ENCODE data around the gene MCRIP2.

Gene MCRIP2

DNA sequence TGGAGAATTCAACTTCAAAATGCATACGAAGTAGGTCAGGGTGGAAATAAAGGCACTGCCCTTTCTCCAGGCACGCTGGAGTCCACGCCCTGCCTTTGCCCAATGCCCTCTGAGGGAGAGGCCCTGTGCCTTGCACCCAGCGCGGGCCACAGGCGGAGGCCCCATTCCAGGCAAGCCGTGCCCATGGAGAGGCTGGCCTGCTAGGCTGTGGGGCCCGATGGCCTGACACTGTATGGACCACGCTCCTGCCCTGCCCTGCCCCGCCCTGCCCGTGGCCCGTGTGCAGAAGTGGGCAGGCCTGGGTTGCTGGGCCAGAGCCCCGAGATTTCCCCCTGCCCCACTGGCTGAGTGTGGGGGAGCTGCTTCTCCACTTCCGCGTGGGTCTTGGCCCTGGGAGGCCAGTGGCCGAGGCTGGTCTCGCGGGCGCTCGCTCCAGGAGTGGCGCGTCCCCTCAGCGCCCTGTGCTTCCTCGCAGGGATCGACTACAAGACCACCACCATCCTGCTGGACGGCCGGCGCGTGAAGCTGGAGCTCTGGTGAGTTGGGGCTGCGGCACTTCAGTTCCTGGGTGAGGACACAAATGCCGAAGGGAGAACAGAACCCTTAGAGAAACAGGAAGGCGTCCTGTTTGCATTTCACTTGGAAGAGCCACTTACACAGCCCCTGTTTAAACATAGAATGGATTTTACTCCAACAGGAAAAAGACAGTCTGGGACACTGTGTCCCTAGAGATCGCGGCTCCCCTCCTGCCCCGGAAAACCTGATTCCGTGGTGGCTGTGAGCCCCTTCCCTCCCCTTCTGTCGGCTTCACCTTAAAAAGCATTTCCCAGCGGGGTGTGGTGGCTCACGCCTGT is 24.7 kb upstream of the MCRIP2 start:
- DNase-seq (ENCODE audit: low read depth): no peak
- in situ Hi-C loops (cut with HindIII; ENCODE audit: low sequenced_read_pairs): no loop called here
- TF ChIP-seq, protein P1, sequence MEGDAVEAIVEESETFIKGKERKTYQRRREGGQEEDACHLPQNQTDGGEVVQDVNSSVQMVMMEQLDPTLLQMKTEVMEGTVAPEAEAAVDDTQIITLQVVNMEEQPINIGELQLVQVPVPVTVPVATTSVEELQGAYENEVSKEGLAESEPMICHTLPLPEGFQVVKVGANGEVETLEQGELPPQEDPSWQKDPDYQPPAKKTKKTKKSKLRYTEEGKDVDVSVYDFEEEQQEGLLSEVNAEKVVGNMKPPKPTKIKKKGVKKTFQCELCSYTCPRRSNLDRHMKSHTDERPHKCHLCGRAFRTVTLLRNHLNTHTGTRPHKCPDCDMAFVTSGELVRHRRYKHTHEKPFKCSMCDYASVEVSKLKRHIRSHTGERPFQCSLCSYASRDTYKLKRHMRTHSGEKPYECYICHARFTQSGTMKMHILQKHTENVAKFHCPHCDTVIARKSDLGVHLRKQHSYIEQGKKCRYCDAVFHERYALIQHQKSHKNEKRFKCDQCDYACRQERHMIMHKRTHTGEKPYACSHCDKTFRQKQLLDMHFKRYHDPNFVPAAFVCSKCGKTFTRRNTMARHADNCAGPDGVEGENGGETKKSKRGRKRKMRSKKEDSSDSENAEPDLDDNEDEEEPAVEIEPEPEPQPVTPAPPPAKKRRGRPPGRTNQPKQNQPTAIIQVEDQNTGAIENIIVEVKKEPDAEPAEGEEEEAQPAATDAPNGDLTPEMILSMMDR (IDR thresholded peaks at IDR 0.05; ENCODE audit: low read depth, low read length, missing control alignments): no peak
- no peak overlapping the region for H3K4me3 ChIP-seq (ENCODE audit: low read depth, low read length)

DNA sequence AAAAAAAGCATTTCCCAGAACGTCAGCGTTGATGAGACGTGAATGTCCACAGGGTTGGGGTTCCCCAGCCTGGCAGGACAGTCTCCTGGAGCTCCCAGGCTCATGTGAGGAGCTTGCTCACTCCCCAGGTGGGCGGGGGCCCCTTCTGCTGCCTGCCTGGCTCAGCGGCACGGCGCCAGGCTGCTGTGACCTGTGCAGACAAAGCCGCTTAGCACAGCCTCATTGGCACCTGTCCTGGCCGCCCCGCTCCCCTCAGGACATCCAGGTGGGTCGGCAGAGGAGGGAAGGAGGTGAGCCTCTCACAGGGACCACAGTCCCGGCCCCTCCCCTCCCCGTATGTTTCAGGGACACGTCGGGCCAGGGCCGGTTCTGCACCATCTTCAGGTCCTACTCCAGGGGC is 23.8 kb upstream of the MCRIP2 start:
- in situ Hi-C loops (cut with HindIII; ENCODE audit: low sequenced_read_pairs): no loop called here
- no peak for DNase-seq (ENCODE audit: low read depth)
- no peak overlapping the region for H3K4me3 ChIP-seq (ENCODE audit: low read depth, low read length)
- TF ChIP-seq, protein P1 (IDR thresholded peaks at IDR 0.05; ENCODE audit: low read depth, low read length, missing control alignments): no peak

DNA sequence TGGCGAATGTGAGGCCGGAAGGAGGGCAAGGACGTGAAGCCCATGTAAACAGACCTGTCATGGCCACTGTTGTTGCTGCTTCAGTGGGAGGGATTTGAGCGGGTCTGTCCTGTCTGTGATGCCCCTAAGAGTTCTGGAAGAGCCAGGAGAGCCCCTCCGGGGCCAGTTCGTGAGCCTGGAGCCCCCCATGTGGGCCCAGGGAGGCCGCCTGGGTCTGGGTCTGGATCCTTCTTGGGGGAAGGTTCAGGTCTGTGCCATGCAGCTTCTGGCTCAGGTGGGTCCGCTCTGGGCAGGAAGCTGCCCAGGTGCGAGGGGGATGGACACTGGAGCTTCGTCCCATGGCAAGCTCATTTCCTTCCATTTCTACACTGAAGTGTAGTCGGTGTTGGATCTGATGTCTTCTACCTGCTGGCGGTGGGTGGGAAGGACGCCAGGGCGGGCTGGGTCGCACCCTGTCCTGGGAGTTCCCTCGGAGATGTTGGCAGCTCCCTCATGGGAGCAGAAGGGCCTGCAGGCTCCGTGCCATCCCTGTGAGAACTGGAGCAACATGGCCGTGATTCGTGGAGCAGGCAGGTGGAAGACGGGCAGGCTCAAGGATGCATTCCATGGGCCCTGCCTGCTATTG is 22.0 kb upstream of the MCRIP2 start:
- no peak for DNase-seq (ENCODE audit: low read depth)
- no peak overlapping the region for H3K4me3 ChIP-seq (ENCODE audit: low read depth, low read length)
- TF ChIP-seq, protein P1 (IDR thresholded peaks at IDR 0.05; ENCODE audit: low read depth, low read length, missing control alignments): no peak
- in situ Hi-C loops (cut with HindIII; ENCODE audit: low sequenced_read_pairs): no loop called here

DNA sequence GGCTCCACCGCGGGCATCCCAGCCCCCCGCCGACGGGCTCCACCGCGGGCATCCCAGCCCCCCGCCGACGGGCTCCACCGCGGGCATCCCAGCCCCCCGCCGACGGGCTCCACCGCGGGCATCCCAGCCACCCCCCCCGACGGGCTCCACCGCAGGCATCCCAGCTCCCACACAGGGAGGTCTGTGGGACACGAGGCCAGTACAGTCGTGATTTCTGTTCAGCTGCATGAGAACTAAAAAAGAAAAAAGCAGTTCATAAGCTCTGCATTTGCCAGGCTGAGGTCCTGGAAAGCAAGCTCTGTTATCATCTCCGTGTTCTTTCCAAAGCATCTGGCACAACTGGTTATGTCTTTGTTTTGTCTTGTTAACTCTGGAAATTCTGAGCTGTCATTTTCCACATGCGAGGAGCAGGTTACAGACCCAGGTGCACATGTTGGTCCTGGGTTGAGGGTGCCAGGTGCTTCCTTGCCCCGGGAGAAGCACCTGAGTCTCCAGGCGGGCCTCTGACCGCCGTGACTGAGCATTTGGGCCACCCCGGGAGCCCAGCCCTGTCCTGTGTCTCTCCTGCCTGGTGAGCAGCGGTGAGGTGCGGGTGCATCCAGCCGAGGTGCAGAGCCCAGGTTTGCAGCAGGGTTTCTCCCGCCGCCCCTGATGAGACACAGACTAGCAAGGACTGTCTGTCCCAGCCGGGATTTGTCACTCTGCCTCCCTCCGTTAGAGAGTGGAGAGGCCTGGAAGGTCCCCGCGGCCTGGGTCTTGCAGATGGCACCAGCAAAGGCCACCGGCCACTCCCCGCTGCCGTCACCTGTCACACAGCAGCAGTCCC is 20.7 kb upstream of the MCRIP2 start:
- no peak for DNase-seq (ENCODE audit: low read depth)
- in situ Hi-C loops (cut with HindIII; ENCODE audit: low sequenced_read_pairs): no loop called here
- TF ChIP-seq, protein P1 (IDR thresholded peaks at IDR 0.05; ENCODE audit: low read depth, low read length, missing control alignments): no peak
- H3K4me3 ChIP-seq (ENCODE audit: low read depth, low read length): no peak overlapping the region

DNA sequence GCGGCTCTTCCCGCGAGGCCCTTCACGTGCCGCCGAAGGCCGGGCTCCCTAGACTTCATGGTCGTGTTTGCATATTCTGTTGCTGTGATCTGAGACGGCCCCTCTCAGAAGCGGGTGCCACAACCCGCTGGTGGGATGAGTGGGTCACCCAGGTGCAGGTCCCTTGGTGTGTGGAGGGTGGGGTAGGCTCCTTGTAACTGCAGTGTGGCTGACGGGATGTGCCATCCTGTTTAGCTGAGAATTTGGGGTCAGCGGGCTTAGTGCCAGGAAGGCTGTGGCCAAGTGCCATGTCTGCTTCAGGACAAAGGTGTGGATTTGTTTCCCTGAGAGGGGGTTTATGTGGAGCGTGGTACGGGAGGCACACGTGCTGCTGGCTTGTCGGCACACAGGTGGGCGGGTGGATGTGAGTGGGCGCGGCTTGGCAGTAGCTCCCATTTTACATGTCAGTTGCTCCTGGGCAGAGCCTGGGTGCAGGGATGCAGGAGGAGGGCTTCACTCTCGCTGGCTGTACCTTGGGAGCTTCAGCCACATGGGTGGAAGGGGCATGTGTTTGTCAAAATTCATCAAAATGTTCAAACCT is 20.0 kb upstream of the MCRIP2 start:
- TF ChIP-seq, protein P1 (IDR thresholded peaks at IDR 0.05; ENCODE audit: low read depth, low read length, missing control alignments): no peak
- H3K4me3 ChIP-seq (ENCODE audit: low read depth, low read length): no peak overlapping the region
- DNase-seq (ENCODE audit: low read depth): no peak
- in situ Hi-C loops (cut with HindIII; ENCODE audit: low sequenced_read_pairs): no loop called here

DNA sequence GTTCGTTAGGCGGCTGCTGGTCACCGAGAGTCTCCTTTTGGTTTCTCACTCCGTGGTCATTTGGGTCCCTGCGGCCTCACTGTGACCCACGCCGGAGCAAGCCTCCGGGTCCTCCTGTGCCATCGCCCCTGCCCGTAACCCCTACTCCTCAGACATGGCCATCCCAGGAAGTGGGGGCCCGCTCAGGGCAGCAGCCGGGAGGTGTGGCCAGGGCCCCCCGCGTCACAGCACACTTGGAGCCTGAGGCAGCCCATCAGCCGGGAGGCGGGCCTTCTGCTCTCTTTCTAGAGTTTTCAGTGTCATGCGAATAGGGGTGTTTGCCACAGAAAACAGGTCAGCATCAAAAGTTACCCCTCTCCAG is 18.7 kb upstream of the MCRIP2 start:
- in situ Hi-C loops (cut with HindIII; ENCODE audit: low sequenced_read_pairs): no loop called here
- H3K4me3 ChIP-seq (ENCODE audit: low read depth, low read length): no peak overlapping the region
- no peak for DNase-seq (ENCODE audit: low read depth)
- TF ChIP-seq, protein P1 (IDR thresholded peaks at IDR 0.05; ENCODE audit: low read depth, low read length, missing control alignments): no peak
